ENCODE measurements around the gene CETN2.
"Not testable (repeated sequence)": the region's sequence is repeated elsewhere in the genome, so short reads cannot be mapped to it uniquely, and the experiment has no call there.

CETN2 gene

DNA sequence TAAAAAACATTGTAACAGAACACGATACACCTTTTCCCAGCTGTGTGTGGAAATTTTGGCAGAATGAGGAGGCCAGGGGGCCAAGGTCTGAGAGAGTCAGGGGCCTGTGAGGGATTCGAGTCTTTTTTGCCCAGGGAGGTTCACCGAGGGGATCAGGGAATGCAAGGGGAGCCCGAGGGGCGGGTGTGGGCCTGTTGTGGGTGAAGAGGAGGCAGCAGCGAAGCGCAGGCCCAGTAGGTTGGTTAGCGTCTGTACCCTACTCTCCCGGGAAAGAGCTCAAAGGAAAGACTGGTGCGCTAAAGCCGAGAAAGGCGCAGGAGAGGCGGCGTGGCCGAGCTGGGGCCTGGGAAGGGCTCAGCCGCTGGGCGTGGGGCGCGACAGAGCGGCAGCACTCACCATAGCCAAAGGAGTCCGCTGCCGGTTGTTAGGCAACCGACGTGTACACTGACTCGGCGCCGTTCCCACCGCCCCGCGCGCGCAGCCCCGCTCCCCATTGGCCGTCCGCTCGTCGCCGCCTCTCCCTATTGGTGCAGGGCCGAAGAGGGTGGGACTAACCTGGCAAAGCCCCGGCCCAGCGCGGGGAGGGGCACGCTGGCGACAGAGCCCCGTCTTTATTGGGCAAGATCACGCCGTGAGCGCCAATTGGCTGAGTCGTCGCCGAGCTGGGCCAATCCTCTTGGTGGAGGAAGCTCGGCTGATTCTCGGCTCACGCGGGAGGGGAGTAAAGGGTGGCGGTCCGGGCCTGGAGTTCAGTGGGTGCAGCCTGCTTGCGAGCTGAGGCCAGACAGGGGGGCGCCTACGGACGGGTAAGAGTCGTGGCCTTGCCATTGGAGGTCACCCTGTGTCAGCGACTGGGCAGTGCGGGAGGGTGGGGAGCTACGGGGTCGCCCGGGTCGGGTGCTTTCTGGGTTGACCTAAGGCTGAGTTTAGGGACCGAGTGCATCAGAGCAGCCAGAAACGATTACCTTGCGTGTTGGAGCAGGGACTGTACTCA is at the start of gene CETN2, which contains the start of gene NSDHL:
Gene CETN2, minus strand, starts transcription at position 446 of the 994 bp plus-strand sequence. Its CDS starts 47 bp downstream, at position 399.
Gene NSDHL, plus strand, starts transcription at position 752 of the 994 bp plus-strand sequence. CDS start 15,262 bp downstream, outside the sequence.
- DNase-seq = peak; percentile 98

DNA sequence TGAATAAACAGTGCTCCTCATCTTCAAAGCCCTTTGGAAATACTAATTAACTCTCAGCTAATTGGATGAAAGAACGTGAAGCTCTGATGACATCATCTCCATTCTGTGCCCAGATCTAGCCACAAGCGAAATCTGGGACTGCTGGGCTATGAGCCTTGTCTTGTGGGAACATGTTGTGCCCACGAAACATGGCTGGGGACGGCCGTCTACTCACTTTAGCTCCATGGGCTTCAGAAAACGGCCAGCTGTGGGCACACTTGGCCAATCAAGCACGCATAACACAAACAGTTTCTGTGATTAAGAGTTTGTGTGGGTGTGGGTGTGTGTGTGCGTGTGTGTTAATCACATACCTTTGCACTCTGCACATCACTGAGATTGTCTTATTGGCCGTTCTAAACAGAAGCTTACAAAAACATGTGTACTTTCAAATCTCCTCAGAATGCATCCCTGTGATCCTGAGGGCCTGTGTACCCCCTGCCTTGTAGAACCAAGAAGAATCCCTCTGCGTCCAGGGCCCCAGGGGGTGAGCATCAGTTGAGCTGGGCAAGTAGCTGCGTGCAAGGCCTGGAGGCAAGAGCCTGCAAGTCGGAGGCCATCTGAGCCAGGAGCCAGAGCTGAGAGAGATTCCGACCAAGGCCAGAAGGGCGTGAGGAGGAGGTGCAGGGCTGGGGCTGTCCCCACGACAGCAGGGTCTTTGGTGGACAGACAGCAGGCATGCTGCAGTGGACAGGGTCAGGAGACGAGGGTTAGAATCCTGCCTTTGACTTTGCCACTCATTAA is 48.6 kb upstream of the CETN2 start:
- DNase-seq = peak; percentile 40

DNA sequence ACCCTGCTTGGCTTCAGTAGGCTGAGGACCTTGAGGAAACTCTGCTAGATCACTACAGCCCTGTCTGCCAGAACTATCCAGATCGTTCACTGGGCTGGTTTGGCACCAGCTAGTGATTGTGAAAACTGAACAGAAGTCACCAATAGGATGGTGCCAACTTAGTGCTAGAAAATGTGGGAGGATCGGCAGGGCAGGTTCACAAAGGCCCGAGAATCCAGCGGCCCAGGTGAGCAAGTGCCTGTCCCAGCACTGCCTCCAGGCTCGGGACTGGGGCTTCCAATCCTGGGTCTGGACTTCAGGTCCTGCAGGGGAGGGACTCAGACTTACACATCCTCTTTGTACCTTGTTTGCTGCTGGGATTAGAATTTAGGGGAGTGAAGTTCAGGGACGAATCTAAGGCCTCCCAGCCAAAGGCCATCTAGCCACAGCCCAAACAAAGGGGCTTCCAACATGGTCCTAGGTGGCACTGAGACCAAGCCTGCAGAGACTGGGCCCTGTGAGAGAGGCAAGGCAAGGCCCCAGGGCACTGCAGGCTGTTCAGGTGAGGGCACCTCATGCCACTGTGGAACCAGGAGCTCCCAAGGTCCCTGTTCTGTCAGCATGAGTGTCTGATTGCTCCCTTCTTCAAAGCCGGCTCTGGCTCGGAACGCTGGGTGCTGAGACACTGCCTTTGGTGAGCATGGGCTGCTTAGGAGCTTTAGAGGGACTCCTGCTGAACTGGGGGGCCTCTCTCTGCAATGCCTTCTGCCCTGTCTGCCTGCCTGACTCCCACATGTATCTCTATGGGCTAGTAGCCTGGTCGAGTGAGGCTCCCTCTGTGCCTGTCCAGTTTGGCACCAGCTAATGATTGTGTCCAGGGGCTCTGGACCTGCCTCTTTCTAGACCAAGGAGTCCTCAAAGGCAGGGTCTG is 46.6 kb upstream of the CETN2 start:
- no peak for DNase-seq

DNA sequence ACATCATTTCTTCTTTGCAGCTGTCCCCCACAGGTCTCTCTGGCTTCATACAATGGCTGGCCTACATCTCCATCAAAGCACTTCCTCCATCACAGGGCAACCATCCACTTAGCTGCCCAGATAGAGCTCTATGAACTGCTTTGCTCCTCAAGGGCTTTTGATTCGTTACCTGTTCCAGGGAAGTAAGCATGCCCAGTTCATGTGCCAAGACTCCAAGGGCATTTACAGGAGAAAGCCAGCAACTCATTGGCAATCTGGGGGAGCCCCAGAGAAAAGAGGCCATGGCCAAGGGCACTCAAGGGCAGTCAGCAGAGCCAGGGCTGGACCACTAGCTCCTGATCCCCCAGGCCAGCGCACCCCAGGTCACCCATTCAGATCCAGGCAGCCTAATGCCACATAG is 42.8 kb upstream of the CETN2 start:
- no peak for DNase-seq

DNA sequence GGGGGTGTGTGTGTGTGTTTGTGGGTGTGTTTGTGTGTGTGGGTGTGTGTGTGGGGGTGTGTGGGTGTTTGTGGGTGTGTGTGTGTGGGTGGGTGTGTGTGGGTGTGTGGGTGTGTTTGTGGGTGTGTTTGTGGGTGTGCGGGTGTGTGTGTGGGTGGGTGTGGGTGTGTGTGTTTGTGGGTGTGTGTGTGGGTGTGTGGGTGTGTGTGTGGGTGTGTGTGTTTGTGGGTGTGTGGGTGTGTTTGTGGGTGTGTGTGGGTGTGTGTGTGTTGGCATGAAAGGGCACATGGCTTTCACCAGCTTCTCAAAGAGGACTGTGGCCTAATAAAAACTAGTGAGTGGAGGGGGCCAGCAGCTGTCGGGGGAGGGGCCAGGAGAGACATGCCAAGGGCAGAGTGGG is 42.0 kb upstream of the CETN2 start:
- no peak for DNase-seq

DNA sequence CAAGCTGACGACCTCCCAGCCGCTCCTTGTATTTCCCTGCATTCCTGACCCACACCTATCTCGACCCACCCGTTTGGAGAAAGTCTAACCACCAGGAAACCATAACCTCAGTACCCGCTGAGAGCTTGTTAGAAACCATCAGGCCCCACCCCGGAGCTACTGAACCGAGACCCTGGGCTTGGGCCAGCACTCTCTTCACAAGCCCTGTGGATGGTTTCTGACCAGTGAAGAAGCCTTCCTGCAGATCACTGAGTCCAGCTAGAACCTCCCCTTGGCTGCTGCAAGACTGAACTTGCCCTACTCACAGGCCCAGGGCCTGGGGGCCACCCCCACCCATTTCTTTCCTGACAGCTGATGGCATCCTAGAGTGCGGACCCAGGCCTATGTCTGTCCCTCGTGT is 40.7 kb upstream of the CETN2 start:
- no peak for DNase-seq

DNA sequence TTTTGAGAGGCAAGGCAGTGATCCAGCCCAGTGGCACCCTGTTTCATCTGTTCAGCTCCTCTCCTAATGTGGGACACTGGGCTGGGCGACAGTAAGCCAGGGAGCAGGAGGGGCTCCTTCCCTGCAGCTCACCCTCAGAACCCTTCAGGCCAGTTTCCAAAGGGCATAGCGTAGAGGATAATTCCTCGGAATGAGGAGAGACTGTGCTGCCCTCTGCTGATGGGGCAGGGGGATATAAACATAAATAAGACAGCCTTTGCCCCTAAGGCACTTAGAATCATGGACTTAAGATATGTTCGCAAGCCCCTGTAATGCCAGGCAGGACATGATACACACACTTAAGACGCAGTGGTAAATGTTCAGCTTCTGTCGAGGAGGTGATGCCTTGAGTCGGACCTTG is 39.4 kb upstream of the CETN2 start:
- peak; percentile 20 for DNase-seq

DNA sequence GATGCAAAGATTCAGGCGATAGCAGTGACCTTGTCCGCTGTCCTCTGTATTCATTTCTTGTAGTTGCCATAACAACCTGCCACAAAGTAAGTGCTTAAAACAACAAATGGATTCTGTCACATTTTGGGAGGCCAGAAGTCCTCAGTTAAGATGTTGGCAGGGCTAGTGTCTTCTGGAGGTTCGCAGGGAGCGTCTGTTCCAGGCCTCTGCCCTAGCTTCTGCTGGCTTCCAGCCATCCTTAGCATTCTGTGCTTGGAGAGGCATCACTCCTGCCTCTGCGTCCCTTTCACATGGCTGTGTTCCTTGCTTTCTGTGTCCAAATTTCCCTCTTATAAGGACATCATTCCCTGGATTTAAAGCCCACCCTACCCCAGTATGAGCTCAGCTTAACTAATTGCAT is 35.8 kb upstream of the CETN2 start:
- no peak for DNase-seq

DNA sequence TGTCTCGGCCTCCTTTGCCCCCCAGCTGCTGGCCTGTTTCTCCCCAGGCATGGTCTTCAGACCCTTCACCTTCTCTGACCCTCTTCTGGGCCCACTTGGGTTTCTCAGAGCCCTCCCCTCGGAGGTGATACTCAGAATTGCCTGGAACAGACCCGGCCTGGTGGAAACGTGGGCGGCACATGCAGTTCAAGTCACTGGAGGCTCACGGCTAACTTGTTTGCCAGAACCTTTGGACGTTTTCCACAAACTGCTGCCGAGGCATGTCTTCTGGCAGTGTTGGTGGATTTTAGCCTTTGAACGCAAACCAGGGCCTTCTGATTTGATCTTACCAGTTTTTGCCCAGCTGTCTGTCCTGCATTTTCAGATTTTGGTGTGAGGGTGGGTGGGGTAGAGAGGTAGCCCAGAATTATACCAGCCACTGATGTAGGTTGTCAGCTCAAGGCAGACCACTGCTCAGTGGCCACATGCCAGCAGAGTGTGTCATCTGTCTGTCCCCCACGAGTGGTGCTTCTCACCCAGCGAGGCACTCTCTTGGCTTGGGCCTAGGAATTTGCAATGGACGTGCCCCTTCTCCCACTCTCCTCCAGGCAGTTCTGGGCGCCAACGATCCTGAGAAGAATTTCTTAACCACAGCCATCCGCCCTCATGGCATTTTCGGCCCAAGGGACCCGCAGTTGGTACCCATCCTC is 34.8 kb upstream of the CETN2 start:
- DNase-seq = no peak

DNA sequence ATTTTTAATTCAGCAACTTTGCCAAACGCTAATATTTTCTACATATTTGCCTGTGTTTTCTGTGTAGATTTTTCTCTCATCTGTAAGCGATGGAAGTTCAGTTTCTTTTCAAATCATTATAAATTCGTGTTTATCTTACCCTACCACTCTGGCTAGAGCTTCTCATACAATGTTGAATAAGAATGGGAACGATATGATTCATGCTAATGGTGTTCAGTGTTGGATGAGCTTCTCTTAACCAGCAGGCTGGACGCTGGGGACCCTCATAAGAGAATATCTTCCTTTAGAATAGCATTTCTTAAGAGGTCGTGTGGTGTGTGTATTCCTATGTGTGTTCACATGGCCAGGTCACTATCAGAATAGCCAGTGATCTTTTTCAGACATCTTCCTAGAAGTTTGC is 31.3 kb upstream of the CETN2 start:
- no peak for DNase-seq

DNA sequence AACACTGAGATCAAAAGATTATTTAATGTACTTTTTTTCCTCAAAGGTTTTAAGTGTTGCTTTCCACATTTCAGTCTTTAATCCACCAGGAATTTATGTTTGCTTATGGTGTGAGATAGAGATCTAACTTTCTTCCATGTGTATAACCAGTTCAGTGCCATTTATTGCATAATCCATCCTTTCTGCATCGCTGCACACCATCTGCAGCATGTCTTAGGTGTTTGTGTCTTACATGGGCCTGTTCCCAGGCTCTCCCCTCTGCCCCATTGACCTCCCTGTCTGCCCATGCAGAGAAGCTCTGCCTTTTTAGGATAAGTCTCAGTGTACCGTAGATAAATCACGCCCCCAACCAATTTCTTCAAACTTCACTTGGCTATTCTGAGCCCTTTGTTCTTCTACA is 30.6 kb upstream of the CETN2 start:
- DNase-seq = peak; percentile 57

DNA sequence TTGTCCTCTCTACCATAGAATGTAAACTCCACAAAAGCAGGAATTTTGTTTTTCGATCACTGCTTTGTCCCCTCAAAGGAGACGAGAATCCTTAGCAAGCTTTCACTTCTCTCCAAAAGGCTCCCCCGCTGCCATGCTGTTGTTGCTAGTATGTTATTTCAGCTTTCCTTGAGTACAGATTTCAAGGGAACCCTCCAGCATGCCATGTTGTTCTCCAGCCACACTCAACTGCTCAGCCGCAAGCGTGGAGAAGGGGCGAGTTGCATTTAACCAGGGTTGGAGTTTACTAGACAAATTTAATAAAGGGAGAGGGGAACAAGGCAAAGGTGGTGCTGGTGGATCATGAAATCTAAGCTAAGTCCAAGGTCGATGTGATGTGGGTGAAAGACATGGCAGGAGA is 23.4 kb upstream of the CETN2 start:
- DNase-seq = no peak

DNA sequence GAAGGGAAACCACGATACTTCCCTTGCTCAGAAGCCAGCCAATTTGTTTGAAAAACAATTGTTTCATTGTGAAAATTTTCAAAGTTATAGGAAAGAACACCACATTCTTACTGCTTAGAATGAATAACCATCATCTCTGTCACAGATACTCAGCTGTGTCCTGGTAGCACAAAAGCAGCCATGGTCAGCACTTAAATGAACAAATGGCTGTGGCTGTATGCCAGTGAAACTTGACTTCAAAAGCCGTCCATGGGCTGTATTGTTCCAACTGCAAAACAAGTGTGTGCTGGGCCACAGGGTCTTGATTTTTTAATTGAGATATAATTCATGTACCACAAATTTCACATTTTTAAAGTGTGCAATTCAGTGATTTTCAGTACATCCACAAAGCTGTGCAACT is 19.9 kb upstream of the CETN2 start:
- DNase-seq = no peak

DNA sequence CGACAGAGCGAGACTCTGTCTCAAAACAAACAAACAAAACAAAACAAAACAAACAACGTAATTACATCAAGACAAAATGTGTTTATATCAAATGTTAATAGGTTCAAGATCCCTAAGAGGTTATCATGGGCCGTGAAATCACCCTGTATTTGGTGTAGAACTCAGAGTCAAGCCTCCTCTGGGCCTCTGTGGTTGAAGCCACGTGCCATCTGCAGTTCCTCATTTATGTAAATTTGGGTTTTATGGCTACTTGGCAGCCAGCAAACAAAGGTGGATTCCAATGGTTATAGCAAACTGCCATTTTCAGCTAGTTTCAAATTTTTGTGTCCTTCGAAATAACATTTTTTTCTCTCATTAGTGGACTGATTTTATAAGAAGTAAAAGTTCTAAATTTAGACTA is 16.7 kb upstream of the CETN2 start:
- no peak for DNase-seq

DNA sequence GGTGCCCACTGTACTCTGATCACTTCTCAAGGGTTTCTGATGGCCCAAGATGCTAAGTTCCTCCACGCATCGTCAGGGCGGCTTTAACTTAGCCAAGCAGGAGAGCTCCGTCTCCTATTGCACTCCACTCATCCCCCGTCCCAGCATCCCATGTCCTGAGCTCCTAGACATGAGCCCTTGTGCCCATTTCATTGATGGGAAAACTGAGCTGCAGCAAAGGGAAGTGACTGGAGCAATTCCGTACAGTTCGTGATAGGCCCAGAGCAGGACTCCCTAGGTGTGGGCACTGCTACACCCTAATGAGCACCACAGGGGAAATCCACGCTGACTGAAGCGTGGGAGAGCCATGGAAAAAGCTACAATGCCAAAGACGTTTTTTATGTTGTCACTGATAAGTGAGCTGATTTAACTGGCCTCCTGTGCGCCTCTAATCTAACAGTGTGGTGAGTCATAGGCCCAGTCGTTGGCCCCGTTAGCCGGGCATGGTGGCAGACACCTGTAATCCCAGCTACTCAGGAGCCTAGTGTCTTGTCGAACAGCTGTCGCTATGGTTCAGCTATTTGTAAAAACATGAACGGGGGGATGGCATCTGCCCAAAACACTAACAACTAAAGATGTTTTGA is 15.2 kb upstream of the CETN2 start:
- DNase-seq = peak; percentile 11

DNA sequence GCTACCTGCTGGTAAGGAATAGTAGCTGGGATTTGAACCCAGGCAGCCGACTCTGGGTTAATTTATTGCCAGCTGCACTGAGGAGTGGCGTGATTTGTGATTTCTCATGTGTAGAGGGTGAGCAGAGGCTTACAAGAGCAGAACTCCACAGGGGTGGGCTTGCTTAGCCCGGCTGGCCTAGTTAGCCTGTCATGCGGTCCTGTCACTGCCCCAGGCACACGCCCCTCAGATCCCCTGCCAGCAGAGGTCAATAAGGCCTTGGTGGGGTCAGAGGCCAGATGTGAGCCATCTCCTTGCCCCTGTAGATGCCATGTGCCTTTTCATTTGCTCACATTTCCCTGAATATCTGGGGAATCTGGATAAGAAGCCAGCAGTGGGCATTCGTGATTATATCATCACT is 13.7 kb upstream of the CETN2 start:
- DNase-seq = no peak

DNA sequence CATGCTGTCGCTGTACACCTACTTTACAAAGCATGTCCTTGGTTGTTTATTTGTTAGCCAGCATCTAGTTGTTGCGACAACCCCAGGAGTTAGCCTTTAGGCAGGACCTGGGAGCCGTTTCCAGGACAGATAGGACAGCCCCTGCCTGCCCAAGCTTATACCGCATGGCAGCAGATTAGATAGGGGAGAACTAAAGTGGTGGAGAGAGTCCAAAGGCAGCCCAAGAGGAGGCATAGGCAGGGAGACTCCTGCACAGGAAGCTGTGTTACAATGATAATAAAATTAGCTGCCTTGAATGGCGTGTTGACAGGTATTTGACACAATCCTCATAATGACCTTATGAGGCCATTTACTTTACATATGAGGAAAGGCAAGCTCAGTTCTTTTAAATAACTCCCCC is 13.3 kb upstream of the CETN2 start:
- DNase-seq = no peak

DNA sequence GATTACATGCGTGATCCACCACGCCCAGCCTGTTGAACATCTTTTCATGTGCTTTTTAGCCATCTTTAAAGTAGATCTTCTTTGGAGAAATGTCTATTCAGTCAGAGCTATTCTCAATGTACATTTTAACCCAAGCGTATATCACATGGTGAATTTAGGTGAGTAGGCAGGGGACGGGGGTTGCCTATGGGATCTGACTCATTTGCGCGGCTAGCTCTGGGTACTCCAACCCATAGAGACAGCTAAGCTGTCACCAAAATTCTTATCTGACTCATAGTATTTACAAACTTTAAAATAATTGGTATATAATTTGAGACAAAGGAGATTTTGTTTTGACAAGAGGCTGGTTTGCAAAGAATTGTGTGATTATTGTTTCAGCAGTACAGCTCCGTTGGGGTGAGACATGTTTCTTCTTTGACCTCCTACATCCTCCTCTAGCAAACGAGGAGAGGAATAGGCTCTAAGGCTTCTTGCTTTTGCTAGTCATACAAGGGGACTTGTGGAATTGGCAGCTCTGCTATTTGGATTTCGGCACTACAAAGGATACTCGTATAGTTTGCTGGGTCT is 12.3 kb upstream of the CETN2 start:
- no peak for DNase-seq

DNA sequence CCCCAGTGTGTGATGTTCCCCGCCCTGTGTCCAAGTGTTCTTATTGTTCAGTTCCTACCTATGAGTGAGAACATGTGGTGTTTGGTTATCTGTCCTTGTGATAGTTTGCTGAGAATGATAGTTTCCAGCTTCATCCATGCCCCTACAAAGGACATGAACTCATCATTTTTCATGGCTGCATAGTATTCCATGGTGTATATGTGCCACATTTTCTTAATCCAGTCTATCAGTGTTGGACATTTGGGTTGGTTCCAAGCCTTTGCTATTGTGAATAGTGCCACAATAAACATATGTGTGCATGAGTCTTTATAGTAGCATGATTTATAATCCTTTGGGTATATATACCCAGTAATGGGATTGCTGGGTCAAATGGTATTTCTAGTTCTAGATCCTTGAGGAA is 4.9 kb upstream of the CETN2 start:
- DNase-seq = not testable (repeated sequence)

DNA sequence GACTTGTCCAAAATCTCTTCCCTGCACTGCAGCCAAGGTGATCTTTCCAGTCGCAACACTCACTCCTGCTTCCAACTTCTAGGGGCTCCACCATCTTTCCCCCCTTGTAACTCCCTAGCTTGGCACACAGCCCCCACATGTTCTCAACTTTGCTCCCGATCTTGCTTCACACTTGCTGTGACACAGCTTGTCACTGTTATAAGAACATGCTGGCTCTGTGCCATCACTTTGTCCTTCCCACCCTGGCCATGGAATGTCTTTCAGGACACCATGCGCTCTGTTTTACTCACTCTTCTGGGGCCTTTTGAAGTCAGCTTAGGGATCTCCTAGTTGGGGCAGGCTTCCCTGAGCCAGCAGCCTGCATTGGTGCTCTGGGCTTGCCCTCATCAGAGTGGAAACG is 2.8 kb upstream of the CETN2 start:
- no peak for DNase-seq

DNA sequence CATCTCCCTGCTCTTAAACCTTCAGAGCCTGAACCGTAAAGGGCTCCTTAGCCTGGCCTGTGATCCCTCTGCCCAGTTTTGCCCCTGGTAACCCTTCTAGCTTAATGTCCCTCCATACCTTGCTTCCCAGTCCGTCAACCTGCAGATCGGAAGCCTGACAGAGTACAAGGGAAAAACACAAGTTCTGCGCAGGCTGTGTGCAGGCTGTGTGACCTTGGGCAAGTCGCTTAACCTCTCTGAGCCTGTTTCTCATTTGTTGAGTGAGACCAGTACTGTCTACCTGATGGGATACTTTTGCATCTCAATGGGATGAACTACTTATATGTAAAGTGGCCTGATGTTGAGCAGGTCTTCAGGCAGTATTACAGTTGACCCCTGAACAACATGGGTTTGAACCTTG is 2.0 kb upstream of the CETN2 start:
- no peak for DNase-seq

Data from NCI-H82 (cell line).